Ramos (cell line): ENCODE measurements around the gene KCNH8.

Experiments used
- in situ Hi-C: fragments of 300-500 bp; cut with MboI; formaldehyde crosslinking; loops from one replicate; pipeline ENCODE4 v1.14.3; 2022; ENCODE audit warnings: low sequenced_read_pairs; ENCODE audit not compliant: unreplicated experiment

KCNH8 gene

DNA sequence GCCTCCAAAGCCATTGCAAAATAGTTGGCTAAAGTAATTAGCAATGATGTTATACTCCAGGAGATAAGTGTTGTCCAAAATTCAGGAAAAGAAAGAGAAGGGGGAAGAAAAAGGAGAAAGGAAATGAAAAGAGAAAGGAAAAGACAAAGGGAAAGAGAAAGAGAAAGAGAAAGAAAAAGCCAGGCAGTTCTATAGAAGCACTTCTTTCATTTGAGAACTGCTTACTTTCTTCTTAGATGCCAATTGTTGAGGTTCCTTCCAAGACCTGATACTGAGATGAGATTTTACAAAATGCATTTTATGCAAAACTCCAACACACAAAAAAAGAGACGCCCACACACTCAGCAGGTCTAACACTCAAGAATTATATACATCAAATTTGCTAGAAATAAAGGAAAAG is 298.4 kb downstream of the KCNH8 start:
- in situ Hi-C loops: no loop called here

DNA sequence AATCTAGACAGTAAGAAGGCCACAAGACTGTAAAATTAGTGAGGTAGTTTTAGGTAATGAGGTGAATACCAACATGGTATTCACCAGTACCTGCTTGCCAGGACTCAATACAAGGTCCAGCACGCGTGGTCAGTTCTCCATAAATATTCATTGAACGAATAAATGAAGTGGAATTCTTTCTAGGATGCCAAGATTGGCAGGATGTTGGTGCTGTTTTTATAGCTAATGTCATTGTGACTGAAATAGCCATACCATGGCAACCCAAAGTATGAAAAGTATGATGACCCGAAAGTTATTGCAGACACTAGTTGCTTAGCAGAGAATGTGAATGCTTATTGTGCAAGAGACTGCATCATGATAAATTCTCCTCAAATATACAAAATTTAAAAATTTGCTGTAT is 307.2 kb downstream of the KCNH8 start:
- in situ Hi-C loops: no loop called here

DNA sequence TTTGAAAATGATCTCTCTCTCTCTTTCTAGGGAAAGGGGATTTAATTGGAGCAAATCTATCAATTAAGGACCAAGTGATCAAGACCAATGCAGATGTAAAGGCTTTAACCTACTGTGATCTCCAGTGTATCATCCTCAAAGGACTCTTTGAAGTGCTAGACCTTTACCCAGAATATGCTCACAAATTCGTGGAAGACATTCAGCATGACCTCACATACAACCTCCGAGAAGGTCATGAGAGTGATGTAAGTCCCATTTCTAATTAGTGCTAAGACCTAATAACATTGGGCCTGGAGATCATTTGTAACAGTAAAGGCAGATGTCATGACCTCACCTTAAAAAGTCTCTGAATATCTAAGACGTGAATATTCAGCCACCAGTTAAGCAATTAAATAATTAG is 308.4 kb downstream of the KCNH8 start:
- in situ Hi-C loops: no loop called here

DNA sequence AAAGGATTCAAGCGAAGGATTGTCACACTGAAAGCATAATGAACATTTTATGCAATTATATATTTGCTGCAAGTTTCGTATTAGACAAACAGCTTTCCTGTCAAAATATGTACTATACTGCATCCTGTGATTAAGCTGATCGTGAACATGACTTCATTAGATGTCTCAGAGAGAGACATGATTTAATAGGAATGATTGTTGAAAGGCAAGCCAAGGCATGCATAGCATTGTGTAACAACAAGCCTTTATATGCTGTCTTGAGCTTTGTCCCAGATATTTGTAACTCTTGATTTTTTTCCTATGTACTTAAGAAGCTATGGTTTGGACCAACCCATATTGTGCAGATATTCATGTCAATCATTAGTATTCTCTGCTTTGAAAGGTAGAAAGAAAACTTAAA is 309.1 kb downstream of the KCNH8 start:
- in situ Hi-C loops: no loop called here

DNA sequence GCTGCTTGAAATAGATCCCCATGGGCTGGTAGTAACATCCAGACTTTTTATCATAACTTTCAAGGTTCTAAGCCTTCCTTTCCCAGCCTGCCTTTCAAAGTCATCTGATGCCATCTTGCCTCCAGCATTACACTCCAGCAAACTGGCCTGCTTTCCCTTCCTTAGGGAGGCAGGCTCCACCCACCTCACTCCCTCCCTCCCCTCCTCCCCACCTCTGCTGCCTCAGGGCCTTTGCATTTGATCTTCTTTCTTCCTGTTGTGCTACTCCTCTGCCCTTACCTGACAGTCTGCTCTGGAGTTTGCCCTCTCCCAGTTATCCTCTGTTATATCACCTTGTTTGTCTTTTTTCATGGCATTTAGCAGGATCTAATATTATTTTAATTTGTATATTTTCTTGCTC is 319.5 kb downstream of the KCNH8 start:
- in situ Hi-C loops: no loop called here

DNA sequence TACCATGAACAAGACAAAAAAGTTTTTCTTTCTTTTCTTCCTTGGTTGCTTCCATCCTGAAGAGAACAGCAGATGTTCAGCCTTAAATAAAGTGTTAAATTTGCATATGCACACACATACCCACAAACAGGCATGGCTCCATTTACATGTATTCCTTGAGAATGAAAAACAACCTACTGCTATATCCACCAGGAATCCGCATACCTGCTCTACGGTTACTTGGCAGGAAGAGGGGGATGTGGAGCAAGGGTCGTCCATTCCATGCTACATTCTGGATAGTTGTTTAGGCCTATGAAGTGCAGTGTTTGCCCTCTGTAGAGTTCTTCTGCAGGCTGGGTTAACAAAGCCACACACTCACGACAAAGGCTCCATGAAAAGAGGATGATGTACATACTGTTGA is 322.8 kb downstream of the KCNH8 start:
- in situ Hi-C loops: no loop called here

DNA sequence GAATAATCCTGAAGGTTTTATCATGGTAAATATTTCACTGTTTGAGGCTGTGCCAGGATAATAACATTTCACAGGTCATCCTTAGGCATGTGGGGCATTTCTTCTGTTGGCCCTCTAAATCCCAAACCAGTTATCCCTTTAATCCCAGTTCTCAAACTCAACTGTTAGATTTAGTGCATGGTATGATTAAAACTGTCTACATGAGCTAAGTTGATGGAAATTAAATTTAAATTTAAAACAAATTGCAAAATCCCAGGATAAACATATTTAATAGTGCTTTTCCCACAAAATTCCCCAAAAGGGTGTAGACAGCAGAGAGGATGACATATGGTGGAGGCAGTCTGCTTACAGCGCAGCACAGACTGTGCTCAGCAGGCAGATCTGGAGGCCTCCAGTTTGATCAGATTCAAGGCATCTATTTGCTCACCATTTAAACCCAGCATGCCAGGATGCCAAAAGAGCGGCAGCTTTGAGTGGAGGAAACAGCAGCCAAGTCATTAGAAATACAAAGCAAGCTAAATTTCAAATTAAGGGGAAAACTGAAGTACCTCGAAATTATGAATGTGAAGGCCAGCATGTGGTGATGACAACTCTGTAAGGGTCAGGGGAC is 325.8 kb downstream of the KCNH8 start:
- in situ Hi-C loops: no loop called here

DNA sequence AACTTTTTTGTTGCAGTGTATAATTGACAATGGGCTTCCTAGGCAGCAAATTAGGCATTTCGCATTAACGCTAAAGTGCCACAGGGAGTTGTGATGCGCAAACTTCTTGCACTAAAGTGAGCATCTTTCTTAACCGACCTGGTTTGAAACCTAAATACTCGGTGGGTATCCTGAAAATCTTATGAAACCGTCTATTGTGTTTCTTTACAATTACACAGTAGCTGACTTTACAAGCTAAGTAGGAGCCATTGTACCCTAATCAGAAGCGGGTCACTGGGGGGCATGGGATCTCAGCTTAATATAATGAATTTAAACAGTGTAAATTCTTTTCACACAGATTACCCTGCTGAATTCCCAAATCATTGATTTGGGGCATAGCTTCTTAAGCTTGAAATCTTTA is 328.0 kb downstream of the KCNH8 start:
- in situ Hi-C loops: no loop called here

DNA sequence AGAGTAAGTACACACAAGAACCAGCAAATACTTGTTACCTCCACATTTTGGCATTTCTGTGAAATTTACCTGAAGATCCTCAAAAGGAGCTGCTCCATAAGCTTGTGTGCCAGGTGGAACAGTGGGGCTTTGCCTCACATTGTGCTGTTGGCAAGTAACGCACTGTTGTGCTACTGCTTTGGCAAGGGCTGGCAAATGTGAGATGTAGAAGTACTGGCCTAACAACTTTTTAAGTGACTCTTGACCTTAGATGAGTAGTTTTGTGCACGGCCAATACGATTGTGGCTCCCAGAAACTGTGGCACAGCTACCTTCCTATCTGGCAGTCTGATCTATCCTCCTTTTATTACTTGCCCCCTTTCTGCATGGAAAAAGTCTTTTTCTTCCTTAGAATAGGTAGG is 337.0 kb downstream of the KCNH8 start:
- in situ Hi-C loops: no loop called here

DNA sequence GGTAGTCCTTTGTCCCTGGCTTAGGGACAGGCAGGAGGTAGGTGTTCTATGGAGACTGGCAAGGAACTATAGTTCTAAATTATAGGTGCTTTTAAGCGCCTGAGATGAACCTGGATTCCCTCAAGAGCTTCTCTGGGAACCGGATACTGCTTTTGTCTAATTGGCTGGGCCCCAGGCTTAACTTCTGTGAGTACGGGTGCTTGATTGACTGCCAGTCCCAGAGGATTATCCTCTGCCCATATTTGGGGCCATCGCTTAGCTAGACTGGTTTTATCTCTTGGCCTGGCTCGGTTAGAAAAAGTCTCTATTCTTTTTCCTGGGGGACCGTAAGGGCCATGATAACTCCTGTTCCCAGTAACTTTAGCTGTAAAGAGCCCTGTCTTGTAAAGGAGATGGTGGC is 339.1 kb downstream of the KCNH8 start:
- in situ Hi-C loops: no loop called here

DNA sequence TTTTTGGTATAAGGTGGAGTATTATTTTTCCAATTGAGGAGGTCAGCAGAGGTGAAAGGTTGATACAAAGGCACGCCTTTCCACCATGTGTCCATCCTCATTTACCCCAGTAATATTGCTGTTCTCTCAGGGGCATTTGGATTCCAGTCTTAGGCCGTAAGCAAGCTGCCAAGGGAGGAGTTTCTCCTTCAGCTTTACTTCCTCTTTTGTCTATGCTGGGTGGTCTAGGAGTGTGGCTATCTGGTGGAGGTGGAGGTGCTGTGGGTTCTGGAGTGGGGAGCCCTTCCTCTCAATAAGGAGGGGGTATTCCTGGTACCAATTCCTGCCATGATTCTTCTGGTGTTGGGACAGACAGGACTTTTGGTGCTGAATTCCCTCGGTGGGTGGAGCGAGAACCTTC is 340.6 kb downstream of the KCNH8 start:
- in situ Hi-C loops: no loop called here

DNA sequence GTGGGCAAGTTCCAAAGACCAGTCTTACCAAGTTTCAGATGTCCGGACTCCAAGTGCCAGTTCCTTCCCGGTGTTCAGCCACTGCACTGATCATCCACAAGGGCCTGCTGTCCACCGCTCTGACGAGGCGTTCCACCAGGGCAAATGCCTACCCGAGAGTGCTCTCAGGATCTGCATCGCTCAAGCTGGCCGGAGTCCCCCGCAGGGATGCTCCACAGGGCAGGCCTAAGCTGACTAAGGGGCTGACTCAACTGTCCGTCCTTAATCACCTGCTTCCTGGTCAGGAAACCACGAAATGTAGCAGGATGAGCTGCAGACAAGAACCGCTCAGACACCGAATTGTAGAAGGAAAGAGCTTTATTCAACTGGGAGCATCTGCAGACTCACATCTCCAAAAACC is 341.6 kb downstream of the KCNH8 start:
- in situ Hi-C loops: no loop called here

DNA sequence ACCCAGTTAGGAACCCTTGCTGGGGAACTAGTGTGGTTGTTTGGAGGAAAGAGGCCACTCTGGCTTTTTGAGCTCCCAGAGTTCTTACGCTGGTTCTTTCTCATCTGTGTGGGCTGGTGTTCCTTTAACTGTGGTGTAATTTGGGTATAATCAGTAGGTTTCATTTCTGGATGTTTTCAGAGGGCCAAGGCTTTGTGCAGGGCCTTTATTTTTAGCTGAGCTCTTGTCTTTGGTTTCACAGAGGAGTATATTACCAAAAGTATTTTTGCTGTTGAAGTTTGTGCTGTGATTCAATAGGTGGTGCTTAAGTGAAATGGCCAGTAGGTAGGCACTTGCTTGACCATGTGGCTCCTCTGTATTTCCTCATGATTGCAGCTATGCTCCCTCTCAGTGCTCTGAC is 357.9 kb downstream of the KCNH8 start:
- in situ Hi-C loops: no loop called here

DNA sequence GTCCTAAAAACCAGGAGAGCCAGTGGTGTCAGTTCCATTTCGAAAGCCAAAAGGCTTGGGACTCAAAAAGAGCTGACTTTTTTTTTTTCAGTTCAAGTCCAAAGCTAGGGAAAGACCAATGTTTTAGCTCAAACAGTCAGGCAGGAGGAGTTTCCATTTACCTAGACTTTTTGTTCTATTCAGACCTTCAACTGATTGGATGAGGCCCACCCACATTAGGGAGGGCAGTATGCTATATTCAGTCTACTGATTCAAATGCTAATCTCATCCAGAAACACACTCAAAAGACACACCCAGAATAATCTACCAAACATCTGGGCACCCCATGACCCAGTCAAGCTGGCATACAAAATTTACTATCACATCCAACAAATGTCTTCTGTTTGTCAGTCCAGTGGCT is 374.0 kb downstream of the KCNH8 start:
- in situ Hi-C loops: no loop called here

DNA sequence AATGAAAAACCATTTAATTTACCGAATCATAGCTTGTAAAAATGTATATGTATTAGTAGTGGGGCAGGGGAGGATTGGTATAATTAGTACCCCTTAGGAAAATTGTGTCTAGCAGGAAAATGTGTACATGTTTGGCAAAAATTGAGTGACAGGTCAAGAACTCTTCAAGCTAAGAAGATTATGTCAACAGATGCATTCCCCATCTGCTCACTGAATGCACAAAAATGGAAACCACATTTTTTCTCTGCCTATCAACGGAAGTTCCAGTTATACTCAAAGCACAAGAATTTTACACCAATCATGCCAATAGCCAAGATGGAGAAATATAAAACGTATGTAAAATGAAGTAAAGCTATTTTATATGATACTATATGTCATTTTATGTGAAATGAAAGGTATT is 377.8 kb downstream of the KCNH8 start:
- in situ Hi-C loops: no loop called here

DNA sequence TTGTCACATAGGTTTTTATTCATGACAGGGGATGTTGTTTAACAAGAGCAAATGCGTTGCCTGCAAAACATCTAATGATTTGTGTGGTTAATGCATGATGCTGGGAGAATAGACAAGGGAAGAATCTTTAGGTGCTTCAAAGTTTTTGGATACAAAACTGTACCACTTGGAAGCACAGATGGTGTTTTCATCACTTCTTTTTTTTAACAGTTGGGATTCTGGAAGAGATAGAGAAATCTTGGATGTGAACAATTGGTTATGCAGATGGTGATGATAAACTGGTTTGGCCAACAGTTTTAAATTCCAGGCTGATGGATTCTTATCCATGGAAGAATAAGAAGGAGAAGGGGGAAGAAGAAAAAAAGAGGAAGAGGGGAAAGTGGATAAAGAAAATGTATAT is 379.4 kb downstream of the KCNH8 start:
- in situ Hi-C loops: no loop called here

DNA sequence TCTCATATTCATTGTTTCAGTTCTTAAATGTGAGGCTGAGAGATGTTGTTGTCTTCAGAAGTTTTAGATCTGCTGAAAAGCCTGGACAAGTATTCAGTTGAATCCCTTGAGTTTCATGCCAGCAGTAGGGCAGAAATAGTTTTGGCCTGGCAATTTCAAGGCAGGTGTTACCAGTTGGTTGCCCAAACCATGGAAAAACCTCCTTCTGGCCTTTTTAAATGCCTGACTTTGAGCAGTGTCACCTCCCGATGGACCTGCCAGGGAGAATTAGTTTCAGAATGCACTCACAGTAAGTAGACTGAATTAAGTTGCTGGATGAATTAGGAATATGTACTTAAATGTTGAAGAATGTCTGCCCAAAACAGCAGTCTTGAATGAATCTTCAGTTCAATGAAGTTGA is 383.1 kb downstream of the KCNH8 start:
- in situ Hi-C loops: no loop called here

DNA sequence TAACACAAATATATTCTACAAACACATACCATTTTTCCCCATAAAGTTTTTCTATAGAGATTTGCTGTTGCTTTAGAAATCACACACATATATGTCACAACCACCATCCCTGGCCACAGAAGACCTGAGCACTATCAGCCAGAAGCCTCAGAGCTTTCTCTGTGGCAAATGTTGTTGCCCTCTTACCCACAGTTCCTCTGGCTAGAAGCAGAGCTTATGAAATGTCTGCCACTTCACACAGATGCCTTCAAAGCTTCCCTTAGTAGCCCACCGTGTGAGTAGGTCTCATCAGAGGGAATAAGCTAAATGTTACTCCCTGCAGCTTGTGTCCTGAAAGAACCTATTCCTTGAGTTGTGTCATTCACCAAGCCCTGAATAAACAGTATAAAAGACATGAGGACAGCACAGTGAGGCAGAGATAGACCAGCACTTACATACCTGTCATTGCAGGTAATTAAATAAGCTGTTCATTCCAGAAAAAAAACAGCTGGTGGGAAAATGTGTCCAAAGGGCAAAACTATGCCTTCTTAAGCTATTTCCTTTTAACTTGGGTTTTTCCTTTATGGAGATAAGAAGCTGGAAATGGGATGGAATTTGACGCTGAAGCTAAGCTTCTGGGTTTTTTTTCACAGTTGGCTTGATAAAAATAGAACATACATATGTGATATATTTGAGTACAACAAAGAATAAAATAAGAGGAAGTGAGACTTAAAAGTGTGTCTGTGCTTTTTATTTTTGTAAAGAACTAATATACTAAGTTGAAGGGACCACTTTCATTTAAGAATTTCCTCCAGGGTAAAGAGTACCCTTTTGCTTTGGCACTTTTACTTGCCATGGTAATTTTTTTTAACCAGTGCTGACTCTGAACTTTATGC is 391.4 kb downstream of the KCNH8 start:
- in situ Hi-C loops: loop anchor here (10.0 kb wide), 1 partner anchor 195 kb away; no protein-coding TSS in a partner anchor

DNA sequence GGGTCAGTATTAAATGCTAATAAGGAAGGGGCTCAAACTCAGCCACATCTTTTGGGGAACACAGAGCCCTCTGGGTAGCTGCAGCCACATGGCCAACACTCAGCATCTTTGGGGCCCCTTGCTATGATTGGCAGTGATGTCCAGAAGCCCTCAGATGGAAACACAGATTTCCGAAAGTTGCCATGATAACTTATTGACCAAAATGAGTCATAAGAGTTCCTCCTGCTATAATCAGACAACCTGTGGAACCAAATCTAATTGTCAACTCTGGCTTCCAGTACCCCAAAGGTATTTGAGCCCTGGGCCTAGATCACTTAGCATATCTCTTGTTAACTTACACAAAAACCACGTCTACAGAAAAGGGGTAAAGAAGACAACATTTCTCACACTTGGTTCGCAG is 392.2 kb downstream of the KCNH8 start:
- in situ Hi-C loops: loop anchor here (10.0 kb wide), 1 partner anchor 196 kb away; no protein-coding TSS in a partner anchor

DNA sequence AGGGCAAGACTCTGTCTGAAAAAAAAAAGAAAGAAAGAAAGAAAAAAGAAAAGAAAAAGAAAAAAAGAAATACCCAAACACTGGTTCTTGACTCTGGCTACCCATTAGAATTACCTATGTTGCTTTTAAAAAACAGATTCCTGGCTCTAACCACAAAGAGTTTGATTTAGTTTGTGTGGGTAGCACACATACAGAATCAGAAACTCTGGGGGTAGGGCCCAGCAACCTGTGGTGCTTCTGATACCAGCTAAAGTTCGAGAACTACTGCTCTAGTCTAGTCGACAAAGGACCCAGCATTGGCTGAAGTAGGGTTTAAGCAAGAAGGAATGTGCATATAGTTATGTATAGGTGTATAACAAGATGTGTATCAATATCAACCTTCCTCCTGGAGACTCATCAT is 393.0 kb downstream of the KCNH8 start:
- in situ Hi-C loops: loop anchor here (10.0 kb wide), 1 partner anchor 196 kb away; no protein-coding TSS in a partner anchor

DNA sequence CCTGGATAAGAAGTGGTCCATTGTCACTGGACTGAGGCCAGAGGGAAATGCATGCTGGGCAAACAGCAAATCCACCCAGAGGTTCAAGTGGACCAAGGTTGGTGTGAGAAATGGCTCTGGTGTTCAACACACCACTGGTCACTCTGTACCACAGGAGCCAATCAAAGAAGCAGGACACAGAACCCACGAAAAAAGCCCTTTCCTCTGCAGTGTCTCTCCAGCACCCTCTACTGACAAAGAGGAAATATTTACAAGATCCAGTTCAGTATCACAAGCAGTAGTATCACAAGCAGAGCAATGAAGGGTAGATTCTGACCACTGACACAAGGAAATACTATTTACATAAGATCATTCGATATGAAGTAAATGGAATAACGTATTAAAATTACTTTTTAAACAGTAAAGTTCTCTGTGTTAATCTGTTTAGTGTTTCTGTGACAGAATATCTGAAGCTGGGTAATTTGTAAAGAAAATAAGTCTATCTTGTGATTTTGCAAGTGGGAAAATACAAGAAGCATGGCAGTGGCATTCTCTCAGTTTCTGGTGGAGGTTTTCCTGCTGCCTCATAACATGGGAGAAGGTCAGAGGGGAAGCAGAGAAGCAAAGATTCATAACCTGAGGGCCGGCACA is 395.0 kb downstream of the KCNH8 start:
- in situ Hi-C loops: loop anchor here (10.0 kb wide), 1 partner anchor 199 kb away; no protein-coding TSS in a partner anchor
